HTR-8/SVneo (cell line): ENCODE measurements around the gene TEAD1.
A peak's percentile ranks its signal among the peaks of the same experiment; 100 is the strongest.

Experiments used
- DNase-seq: peaks from one replicate; pipeline ENCODE4 v3.0.0; 2011; ENCODE audit warnings: low spot score, mixed read lengths; ENCODE audit not compliant: insufficient read length
- FAIRE-seq: peaks from 2 replicates; lab custom pipeline; 2011; peaks lifted over from hg19 to GRCh38; lab: Jason Lieb, UNC

TEAD1 gene

GRCh38 chr11:12728417-12728816 is 54.2 kb downstream of the TEAD1 start:
- FAIRE-seq (no peak), DNase-seq (no peak)

DNA sequence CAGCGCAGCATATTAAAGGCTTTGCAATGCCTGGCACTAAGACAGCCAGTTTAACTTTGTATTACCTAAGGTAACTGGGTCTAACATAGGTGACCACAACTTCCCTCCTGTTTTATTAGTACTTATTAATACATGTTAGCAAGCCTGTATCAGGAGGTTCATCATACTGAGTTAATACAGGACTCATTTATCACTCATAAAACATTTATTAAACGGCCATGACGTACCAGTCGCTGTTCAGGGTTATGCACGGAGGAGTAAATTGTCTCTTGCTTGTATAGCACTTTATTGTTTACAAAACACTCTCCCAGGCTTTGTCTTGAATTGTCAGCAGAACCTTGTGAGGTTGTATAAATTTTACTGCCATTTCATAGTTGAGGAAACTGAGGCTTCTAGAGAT is 55.7 kb downstream of the TEAD1 start:
- FAIRE-seq (no peak), DNase-seq (no peak)

DNA sequence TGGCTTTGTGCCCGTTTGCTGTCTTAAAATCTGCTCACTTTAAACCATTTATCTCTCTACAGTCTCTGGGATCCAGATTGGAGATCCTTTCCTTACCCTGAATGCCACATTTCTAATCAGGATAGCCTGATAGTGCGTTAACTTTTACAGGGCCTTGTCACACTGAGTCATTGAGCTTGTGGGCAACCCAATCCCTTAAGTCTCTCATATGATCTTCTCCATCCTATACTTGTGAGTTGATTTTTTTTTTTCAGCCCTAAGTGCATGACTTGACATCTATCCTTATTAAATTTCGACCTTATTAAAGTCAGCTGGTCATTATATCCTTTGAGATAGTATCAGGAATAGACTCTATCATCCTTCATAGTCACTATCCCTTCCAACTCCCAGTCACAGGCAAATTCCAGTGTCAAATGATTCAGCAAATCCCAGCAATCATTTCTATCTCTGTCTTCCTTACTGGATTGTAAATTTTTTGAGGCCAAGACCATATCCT is 57.7 kb downstream of the TEAD1 start:
- no peak for DNase-seq
- no peak for FAIRE-seq

DNA sequence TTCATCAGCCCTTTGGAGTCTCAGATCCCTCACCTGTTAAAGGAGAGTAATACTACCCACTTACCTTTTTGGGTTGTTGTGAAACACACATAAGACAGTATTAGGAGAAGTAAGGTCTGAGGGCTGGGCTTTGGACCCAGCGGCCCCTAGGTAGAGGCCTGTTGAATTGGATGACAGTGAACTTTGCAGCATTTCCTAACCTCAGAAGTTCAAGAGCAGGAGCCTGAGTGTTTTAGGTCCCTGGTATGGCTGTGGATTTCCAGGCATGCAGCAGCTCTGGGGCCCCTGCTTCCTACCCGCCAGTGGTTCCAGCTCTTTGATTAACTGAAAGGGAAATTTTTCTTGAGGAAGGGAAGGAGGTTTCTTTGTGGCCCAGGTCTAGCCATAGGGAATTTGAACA is 58.9 kb downstream of the TEAD1 start:
- FAIRE-seq (no peak), DNase-seq (no peak)

GRCh38 chr11:12734625-12735024 is 60.4 kb downstream of the TEAD1 start:
- no peak for DNase-seq

GRCh38 chr11:12735262-12735661 is 61.0 kb downstream of the TEAD1 start:
- DNase-seq (no peak), FAIRE-seq (no peak)

More at GRCh38 chr11:12734625-12735024, 60.4 kb downstream of the TEAD1 start:
- peak; percentile 65 for FAIRE-seq

DNA sequence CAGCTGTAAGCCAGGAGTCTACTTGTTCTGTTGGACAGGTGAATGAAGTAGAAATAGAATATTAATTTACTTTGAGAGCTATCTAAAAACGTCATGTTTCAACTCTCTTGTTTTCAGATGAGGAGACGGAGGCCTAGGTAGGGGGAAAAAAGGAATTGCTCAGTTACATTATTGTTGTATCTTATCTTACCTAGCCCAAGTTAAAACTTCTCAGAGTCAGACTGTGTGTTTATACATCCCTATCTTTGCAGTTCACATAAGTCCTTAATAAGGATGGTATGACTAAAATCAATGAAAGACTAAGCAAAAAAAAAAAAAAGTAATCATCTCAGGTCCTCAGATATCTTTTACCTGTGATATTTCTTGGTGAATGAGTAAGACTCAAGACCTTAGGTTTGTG is 62.8 kb downstream of the TEAD1 start:
- FAIRE-seq, result no peak

DNA sequence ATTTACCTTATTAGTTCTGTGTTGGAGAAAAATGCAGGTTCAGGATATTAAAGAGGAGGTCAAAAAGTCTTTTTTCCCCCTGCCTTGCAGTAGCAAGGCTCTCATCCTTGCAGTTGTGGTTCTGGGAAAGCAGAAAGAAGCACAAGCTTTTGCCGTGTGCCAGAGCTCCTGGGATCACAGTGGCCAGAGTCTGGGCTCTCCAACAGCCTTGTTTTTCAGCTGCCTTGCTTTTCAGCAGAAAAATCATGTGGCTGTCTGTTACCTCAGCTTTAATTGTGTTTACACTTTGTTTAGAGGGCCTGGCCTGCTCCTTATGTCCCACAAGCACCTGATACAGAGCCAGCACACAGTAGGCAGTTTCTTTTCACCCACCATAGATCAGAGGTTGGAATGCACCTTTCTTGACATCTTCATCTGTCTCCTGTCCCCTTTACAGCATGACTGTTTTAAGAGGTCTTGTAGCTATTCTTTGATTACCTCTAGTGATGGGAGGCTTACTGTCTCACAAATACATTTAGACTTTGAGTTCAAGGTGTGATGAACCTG is 67.5 kb downstream of the TEAD1 start:
- no peak for DNase-seq

More for the DNA sequence above, 62.8 kb downstream of the TEAD1 start:
- DNase-seq, result no peak

DNA sequence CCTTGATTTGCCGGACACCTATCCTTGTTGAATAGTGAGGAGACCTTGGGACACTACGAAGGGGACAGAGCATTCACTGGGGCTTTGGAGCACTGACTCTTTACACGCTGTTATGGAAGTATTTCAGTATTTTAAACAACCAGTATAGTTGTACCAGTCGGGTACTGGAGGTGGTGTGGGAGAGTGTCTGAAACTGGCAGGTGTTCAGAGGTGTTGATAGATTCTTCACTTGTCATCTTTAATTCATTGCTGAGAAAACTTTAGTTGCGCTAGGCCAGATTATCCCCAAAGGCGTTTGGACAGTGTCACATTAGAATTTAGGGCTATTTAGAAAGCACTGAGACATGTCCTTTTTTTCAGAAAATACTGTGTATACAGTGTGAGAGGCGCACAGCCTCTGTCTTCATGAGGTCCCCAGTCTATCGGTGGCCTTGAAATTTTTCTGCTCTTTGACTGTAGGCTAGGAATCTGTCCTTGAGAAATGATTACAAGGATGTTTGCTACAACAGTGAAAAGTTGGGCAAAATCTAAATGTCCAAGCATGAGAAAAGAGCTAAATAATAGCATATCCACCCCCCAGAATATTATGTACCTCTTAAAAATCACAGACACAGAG is 69.7 kb downstream of the TEAD1 start:
- no peak for DNase-seq
- FAIRE-seq, result no peak

More for the DNA sequence above, 67.5 kb downstream of the TEAD1 start:
- FAIRE-seq, result no peak

DNA sequence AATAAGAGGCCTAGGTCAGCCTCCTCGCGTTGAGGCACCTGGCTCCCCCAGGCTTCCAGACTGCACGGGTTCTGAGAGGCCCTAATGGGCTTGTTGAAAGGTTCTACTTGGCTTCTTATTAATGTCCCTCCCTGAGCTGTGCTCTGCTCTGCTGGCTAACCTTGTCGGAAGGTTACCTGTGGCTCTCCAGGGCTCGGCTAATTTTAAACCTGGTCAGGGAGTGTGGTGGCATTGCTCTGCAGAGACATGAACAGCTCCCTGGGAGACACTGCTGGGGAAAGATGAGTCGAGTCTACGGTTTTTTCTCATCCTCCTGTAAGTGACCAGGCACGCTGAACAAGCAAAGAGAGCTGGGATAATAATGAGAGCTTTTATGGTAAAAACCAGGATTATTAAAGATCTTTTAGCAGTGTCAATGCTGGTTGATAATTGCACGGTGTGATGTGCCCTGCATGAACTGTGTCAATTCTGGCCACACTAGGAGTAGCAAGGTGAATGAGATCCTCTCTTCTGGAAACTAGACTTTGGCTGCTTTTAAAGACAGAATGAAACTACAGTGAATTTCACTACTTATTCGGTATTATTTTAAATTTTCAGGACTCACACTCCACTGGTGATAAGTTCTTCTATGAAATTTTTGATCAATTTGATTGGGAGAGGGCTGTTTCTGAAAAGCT is 70.7 kb downstream of the TEAD1 start:
- FAIRE-seq (no peak), DNase-seq (no peak)

DNA sequence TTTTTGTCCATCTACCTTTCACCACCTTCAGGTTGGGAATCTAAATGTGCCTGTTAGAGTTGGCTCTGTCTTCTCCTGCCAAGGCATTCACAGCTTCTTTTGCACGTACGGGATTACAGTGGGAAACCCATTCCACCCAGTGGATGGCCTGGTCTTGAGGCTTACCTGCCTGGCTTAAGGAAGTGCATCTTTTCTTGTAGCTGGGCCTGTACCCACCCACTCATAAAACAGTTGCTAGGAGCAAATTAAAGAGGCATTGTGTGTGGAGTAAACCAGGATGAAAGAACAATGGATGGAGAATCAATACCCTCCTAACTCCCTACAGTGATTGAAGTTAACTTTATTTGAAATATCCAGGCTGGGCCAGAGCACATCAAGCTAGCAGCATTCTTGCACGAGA is 71.6 kb downstream of the TEAD1 start:
- no peak for DNase-seq
- no peak for FAIRE-seq

DNA sequence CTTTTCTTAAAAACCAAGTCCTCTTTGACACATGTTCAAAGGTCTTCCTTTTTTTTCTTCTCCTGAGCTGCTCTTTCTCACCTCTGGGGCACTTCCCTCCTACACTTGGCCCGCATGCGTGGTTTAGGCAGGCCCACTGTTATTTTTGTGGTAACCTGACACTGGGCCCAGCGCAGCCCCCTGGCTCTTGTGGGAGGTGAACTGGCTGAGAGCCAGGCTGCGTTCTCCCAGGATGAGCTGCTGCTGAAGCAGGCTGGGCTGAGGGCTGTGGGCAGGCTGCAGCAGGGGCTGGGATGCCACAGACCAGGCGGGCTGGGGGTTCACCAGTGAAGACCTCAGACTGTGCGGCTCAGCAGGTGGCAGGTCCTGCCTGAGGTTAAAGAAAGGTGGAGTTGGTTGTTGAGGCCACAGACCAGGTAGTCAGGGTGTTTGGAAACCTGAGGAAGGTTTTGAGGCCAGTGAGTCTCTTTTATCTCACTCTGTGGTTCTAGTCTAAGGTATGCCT is 72.4 kb downstream of the TEAD1 start:
- no peak for FAIRE-seq
- DNase-seq, result peak; percentile 91

DNA sequence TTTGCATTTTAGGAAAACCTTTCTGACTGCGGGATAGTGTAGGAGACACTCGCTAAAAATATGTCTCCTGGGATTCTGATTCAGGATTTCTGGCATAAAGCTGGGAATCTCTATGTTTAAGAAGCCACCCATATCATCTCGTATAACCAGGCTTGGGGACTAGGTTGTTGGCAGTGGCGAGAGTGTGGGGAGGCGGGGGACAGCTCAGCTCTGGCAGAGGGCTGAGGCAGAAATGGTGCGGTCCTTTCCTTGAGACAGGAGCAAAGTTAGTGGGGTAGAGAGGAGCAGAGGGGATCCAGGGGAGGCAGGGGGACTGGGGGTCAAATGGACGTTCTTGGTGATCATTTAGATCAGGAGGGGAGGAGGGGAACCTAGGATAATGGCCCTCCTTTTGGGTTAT is 74.3 kb downstream of the TEAD1 start:
- no peak for FAIRE-seq
- DNase-seq, result no peak

DNA sequence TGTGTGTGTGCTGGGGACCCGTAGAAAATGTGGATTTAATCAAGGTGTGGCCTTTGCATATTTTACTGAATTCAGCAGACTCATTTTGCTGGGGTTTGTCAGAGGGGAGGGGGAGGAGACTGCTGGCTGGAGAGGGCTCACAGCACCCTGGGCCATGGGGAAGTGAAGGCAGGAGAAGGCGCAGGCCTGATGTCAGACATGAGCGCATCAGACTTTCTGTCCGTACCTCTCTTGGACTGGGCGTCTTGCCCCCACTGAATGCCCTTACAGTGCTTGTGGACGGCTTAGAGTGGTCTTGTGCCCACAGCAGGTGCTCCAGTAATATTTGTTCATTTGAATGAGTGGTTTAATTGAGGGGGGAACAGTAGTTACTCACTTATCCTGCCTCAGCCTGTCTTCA is 75.2 kb downstream of the TEAD1 start:
- no peak for FAIRE-seq
- no peak for DNase-seq

DNA sequence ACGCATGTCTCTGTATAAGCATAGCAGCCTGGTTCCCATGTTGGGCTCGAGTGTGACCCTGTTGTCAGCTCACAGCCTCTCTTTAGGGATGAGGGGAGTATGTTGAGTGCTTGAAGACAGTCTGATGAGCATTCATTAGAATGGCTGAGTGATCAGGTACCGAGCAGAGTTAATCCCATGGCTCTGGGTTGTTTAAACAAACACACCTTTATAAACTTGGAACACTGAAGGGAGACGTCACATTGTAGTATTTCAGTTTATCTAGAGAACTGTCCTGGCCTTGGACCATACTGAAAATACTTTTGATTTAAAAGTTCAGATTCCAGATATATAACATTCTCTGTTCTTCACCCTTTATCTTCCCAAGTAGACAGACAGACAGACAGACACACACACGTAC is 76.0 kb downstream of the TEAD1 start:
- FAIRE-seq, result no peak
- no peak for DNase-seq

DNA sequence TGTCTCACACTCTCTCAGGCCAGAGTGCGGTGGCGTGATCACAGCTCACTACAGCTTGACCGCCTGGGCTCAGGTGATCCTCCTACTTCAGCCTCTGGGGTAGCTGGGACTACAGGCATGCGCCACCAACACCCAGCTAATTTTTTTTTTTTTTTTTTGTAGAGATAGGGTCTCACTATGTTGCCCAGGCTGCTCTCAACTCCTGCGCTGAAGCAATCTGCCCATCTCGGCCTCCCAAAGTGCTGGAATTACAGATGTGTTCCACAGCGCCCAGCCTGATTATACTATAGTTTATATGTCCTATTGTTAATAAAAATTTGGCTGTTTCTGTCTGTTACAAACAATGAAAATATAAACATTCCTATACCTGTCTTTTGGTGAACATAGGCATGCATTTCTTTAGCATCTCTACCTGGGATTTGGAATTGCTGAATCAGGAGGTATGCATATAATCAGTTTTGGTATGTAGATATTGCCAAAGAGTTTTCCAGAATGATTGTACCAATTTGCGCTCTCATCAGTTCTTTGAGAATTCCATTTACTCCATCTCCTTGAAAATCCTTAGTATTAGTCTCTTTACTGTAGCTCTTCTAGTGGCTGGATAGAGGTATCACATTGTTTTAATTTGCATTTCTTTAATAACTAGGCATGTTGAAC is 78.8 kb downstream of the TEAD1 start:
- DNase-seq (no peak), FAIRE-seq (no peak)

- no peak for FAIRE-seq
- DNase-seq, result no peak
These were observed 79.8 kb downstream of the TEAD1 start for GRCh38 chr11:12754021-12754420.

- no peak for DNase-seq
- FAIRE-seq, result no peak
These were observed 80.5 kb downstream of the TEAD1 start for GRCh38 chr11:12754582-12755234.

DNA sequence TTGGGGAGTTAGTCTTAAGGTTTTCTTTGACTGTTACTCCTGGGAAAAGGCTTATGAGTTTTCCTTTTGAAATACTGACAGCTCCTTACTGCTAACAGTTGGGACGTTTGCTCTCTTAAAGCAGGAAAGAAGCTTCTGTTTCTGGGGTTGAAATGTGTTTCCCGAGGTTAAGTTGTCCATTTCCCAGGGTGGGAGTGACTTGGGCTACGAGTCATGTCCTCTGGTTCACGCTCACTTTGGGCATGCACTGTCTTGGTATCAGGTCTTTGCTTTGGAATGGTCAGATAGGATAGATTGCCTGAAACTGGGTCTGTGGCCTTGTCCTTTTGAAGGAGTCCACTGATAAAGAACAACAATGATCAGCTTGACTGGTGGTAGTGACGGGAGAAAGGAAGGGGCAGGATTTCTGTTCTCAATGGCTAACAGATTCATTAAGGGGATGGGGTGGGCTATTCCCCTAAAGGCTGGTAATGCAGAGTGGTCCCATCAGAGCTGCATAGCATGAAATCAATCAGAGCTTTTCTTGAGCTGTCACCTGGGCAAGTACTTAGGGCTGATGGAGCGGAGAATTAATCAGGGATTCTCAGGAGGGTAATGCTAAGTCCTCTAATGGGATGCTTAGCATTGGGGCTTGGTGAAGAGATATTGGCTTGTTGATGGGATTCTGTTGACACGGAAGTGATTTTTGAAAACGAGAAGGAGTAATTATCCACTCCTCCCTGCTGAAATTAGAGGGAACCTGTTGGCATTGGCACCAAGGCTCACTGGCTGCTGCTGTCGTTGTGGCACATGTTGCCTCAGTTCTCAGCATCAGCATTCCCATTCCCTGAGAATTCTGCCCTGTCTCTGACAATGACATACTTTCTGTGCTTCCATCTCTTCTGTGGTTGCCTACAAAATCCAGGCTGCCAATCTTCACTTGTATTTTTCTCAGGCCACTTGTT is 81.6 kb downstream of the TEAD1 start:
- no peak for DNase-seq
- no peak for FAIRE-seq
